ENCODE measurements around the gene SLC22A1.

DNA sequence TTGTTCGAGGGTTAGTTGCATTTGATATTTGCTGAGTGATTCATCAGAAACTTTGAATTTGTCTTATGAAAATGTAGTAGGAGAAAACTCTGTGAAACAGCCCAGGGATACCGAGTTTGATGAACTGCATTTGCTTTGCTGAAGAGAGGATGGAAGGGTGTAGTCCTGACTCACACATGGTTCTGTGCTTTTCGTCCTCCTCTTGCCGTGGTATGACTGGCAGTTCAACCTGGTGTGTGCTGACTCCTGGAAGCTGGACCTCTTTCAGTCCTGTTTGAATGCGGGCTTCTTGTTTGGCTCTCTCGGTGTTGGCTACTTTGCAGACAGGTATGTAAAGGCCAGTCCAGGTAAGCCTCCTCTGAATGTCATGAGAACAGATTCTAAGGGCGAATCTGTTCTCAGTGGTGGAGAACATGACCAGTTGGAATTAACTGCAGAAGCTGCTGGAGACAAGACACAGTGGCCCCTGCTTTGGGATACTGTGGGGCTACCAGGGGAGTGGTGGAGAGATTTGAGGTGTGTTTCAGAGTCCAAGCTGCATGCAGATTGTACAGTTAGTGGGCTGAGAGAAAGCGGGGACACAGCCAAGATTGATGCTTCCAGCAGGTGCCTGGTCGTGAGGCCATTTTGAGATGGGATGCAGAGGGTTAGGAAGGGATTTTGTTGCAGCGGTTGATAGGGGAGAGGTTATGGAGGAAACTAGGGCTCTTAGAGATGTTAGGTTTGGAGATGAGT, 8.4 kb downstream of the SLC22A1 start:
- TF ChIP-seq, protein P1, sequence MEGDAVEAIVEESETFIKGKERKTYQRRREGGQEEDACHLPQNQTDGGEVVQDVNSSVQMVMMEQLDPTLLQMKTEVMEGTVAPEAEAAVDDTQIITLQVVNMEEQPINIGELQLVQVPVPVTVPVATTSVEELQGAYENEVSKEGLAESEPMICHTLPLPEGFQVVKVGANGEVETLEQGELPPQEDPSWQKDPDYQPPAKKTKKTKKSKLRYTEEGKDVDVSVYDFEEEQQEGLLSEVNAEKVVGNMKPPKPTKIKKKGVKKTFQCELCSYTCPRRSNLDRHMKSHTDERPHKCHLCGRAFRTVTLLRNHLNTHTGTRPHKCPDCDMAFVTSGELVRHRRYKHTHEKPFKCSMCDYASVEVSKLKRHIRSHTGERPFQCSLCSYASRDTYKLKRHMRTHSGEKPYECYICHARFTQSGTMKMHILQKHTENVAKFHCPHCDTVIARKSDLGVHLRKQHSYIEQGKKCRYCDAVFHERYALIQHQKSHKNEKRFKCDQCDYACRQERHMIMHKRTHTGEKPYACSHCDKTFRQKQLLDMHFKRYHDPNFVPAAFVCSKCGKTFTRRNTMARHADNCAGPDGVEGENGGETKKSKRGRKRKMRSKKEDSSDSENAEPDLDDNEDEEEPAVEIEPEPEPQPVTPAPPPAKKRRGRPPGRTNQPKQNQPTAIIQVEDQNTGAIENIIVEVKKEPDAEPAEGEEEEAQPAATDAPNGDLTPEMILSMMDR (IDR thresholded peaks at IDR 0.05) = no peak
- no peak for TF ChIP-seq POLR2A (IDR thresholded peaks at IDR 0.05)

Data from adrenal gland (tissue), 5 donors.